GM15510 (cell line): ENCODE measurements around the gene ARID5B.

Experiments
- POLR2A ChIP-seq: IDR thresholded peaks from 3 replicates; pipeline ENCODE4 v1.6.1; 2011; ENCODE audit warnings: borderline replicate concordance; ENCODE audit not compliant: insufficient read length; ENCODE audit errors: extremely low read depth

The ARID5B gene

GRCh38 chr10:62092301-62093030, 191.0 kb downstream of the ARID5B start:
- no peak for TF ChIP-seq POLR2A

GRCh38 chr10:62093863-62094291, 192.4 kb downstream of the ARID5B start:
- TF ChIP-seq POLR2A = no peak

- TF ChIP-seq POLR2A = no peak
Observed at GRCh38 chr10:62095181-62096122, 194.0 kb downstream of the ARID5B start.

DNA sequence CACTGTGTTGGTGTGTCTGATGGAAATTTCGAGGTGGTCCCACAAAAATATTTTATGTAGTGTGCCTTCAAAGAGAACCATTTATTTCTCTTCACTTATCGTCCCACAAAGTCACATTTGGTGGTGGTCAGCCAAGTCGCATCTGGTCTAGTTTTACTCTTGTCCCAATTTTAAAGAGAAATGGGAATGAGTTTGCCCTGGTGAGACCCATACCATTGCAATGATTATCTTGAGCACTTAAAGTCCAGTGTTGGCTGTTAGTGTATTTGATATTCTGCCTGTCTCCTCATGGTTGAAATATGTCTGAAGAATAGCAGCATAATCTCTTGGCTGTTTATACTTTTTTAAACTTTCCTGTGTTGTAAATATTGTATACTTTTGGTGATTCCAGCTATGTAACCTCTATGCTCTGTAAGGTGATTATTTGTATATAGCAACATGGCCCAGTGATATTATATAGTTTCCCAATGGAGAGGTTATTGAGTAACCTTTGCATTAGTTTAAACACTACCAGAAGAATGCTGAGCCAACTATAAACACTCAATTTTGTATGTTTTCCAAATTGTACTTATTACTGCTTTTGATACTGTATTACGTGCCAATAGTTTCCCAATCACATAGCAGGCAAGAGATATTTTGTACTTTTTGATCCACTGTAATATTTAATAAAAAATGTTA, 194.9 kb downstream of the ARID5B start:
- no peak for TF ChIP-seq POLR2A

- no peak for TF ChIP-seq POLR2A
Observed at GRCh38 chr10:62098278-62099121, 197.0 kb downstream of the ARID5B start.

- TF ChIP-seq POLR2A = no peak
Observed at GRCh38 chr10:62099299-62099698, 197.8 kb downstream of the ARID5B start.

DNA sequence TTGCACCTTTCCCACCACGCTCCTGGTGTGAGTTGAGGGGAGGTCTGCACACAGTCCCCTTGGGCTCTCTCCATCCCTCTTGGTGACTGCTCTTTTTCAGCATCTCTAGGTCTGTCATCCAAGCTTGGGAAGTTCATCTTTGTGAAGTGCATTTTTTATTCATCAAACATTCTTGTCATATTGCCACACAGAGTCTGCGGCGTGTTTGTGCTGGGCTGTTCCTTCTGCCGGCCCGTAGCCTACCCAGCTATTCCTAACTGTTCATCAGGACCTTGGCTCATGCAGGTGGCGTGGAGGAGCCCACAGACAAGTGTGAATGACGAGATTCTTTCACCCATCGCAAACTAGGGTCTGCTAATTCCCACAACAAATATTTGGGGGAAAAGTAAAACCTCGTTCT, 202.4 kb downstream of the ARID5B start:
- no peak for TF ChIP-seq POLR2A

- no peak for TF ChIP-seq POLR2A
Observed at GRCh38 chr10:62106929-62107519, 205.5 kb downstream of the ARID5B start.

GRCh38 chr10:62108759-62109586, 207.5 kb downstream of the ARID5B start:
- no peak for TF ChIP-seq POLR2A

GRCh38 chr10:62109587-62110293, 208.2 kb downstream of the ARID5B start:
- TF ChIP-seq POLR2A = no peak

DNA sequence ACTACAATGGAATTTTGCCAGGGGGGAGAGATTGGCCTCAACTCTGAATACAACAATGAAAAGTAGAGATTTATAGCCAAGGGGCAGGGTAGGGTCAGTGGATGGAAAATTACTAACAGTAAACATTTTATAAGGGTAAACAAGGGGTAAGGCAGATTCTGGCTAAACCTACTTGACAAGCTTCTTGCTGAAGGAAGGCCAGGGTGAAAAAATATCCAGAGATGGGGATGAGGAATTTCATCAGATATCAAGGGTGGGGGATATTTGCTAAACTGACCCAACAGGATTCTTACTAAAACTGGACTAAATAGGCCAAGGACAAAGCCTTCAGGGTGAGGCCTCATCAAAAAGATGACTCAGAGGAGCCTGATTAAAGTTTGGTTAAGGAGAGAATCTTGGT, 210.8 kb downstream of the ARID5B start:
- TF ChIP-seq POLR2A = no peak

GRCh38 chr10:62112963-62113362, 211.5 kb downstream of the ARID5B start:
- no peak for TF ChIP-seq POLR2A
